ENCODE measurements around the gene MEGF11.

The MEGF11 gene

GRCh38 chr15:66294932-66295235, 41.3 kb upstream of the MEGF11 start:
- Histone ChIP-seq H3K4me3 (ENCODE audit: low read depth, low read length) (peak overlapping the region; percentile 67), H3K36me3 (ENCODE audit: control insufficient read depth, insufficient read depth, low read length) (no peaks in the 10 kb centered on the region), H3K27me3 (ENCODE audit: control insufficient read depth, insufficient read depth, low read length) (no peaks in the 10 kb centered on the region), H3K9me3 (ENCODE audit: control insufficient read depth, low read length) (no peaks in the 10 kb centered on the region), H3K27ac (peak overlapping the region; percentile 85), H3K4me1 (peaks cover 5% of the 10 kb centered on the region), H2AFZ (no peak overlapping the region), H3K9ac (no peak overlapping the region), H3K4me2 (ENCODE audit: low read length) (peak overlapping the region; percentile 92), H3K79me2 (peaks cover 3% of the 10 kb centered on the region)
- TF ChIP-seq, protein P1, sequence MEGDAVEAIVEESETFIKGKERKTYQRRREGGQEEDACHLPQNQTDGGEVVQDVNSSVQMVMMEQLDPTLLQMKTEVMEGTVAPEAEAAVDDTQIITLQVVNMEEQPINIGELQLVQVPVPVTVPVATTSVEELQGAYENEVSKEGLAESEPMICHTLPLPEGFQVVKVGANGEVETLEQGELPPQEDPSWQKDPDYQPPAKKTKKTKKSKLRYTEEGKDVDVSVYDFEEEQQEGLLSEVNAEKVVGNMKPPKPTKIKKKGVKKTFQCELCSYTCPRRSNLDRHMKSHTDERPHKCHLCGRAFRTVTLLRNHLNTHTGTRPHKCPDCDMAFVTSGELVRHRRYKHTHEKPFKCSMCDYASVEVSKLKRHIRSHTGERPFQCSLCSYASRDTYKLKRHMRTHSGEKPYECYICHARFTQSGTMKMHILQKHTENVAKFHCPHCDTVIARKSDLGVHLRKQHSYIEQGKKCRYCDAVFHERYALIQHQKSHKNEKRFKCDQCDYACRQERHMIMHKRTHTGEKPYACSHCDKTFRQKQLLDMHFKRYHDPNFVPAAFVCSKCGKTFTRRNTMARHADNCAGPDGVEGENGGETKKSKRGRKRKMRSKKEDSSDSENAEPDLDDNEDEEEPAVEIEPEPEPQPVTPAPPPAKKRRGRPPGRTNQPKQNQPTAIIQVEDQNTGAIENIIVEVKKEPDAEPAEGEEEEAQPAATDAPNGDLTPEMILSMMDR (IDR thresholded peaks at IDR 0.05), result no peak

DNA sequence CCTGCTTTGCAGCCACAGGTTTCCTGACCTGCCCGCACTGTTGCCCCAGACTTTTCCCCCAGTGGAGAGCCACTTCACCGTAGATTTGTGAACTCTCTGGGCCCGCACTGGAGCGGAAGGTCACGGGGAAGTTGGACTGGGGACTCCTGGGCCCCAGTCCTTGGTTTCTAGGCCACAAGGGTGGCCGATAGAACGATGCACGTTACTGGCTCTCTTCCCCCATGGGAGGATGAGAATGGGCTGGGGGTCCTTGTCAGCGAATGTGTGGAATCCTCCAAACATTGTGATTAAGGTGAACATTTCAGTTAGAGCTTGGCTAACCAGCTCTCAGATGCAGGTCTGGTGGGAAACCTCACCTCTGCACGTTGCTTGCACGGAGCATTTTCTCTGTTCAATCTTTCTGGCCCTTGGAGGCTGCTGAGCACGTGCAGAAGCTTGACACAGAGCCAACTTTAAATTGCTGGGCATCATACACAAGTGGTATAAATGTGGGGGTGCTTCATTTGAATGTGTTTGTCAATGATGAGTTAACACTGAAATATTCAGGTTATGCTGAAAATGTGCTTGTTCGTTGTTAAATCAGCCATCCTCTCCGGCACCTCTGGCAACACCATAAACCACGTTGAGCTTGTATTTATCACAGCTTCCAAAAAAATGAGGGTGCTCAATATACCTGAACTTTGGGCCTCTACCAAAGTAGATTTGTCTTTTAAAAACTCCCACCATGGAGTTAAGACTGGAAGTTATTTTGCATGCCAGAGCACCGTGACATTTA, 40.8 kb upstream of the MEGF11 start:
- Histone ChIP-seq H3K79me2 (peaks cover 3% of the 10 kb centered on the region), H3K36me3 (ENCODE audit: control insufficient read depth, insufficient read depth, low read length) (no peaks in the 10 kb centered on the region), H2AFZ (peak overlapping the region; percentile 83), H3K4me2 (ENCODE audit: low read length) (peak overlapping the region; percentile 92), H3K27ac (peak overlapping the region; percentile 85), H3K4me1 (peaks cover 5% of the 10 kb centered on the region), H3K9me3 (ENCODE audit: control insufficient read depth, low read length) (no peaks in the 10 kb centered on the region), H3K27me3 (ENCODE audit: control insufficient read depth, insufficient read depth, low read length) (no peaks in the 10 kb centered on the region), H3K9ac (peak overlapping the region; percentile 67), H3K4me3 (ENCODE audit: low read depth, low read length) (peak overlapping the region; percentile 67)
- TF ChIP-seq, protein P1 (IDR thresholded peaks at IDR 0.05), result no peak

- no peaks in the 10 kb centered on the region for H3K27me3 ChIP-seq (ENCODE audit: control insufficient read depth, insufficient read depth, low read length)
- peaks cover 3% of the 10 kb centered on the region for H3K79me2 ChIP-seq
- peak within 1 kb of the TSS; percentile 85 for H3K27ac ChIP-seq
- H2AFZ ChIP-seq, result peak within 1 kb of the TSS; percentile 88
- no peaks in the 10 kb centered on the region for H3K9me3 ChIP-seq (ENCODE audit: control insufficient read depth, low read length)
- peak within 1 kb of the TSS; percentile 92 for H3K4me2 ChIP-seq (ENCODE audit: low read length)
- peak within 1 kb of the TSS; percentile 67 for H3K9ac ChIP-seq
- peak within 1 kb of the TSS; percentile 75 for H3K4me3 ChIP-seq (ENCODE audit: low read depth, low read length)
- TF ChIP-seq, protein P1 (IDR thresholded peaks at IDR 0.05), result no peak
- no peaks in the 10 kb centered on the region for H3K36me3 ChIP-seq (ENCODE audit: control insufficient read depth, insufficient read depth, low read length)
- H3K4me1 ChIP-seq, result peaks cover 5% of the 10 kb centered on the region
Measured at GRCh38 chr15:66293419-66294156, 40.0 kb upstream of the MEGF11 start, which contains the start of gene DIS3L. Gene DIS3L, plus strand, starts transcription at chr15:66293568. Its CDS starts 29 bp downstream, at chr15:66293597.

- Histone ChIP-seq H2AFZ (peak overlapping the region; percentile 88), H3K9ac (peak overlapping the region; percentile 28), H3K36me3 (ENCODE audit: control insufficient read depth, insufficient read depth, low read length) (no peaks in the 10 kb centered on the region), H3K79me2 (peaks cover 2% of the 10 kb centered on the region), H3K4me1 (peaks cover 5% of the 10 kb centered on the region), H3K4me3 (ENCODE audit: low read depth, low read length) (peak overlapping the region; percentile 75), H3K9me3 (ENCODE audit: control insufficient read depth, low read length) (no peaks in the 10 kb centered on the region), H3K27me3 (ENCODE audit: control insufficient read depth, insufficient read depth, low read length) (no peaks in the 10 kb centered on the region), H3K27ac (peak overlapping the region; percentile 71), H3K4me2 (ENCODE audit: low read length) (peak overlapping the region; percentile 92)
- TF ChIP-seq, protein P1 (IDR thresholded peaks at IDR 0.05), result no peak
Measured at GRCh38 chr15:66292571-66293418, 39.2 kb upstream of the MEGF11 start.

All from parathyroid adenoma (tissue), 2 donors.